ENCODE measurements around the gene TUBB6. TPM values are rescaled to one million over a fixed set of nuclear protein-coding genes. Genes with fewer than 3 reads are reported as not detected.

TUBB6 gene
- total RNA-seq, 1 experiment from 2014 or later, result 240 TPM

- TF ChIP-seq, protein P1, sequence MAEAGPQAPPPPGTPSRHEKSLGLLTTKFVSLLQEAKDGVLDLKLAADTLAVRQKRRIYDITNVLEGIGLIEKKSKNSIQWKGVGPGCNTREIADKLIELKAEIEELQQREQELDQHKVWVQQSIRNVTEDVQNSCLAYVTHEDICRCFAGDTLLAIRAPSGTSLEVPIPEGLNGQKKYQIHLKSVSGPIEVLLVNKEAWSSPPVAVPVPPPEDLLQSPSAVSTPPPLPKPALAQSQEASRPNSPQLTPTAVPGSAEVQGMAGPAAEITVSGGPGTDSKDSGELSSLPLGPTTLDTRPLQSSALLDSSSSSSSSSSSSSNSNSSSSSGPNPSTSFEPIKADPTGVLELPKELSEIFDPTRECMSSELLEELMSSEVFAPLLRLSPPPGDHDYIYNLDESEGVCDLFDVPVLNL (CRISPR knock-in tag; IDR thresholded peaks at IDR 0.05; ENCODE audit: borderline replicate concordance, low read depth), result no peak
- TF ChIP-seq, protein P2, sequence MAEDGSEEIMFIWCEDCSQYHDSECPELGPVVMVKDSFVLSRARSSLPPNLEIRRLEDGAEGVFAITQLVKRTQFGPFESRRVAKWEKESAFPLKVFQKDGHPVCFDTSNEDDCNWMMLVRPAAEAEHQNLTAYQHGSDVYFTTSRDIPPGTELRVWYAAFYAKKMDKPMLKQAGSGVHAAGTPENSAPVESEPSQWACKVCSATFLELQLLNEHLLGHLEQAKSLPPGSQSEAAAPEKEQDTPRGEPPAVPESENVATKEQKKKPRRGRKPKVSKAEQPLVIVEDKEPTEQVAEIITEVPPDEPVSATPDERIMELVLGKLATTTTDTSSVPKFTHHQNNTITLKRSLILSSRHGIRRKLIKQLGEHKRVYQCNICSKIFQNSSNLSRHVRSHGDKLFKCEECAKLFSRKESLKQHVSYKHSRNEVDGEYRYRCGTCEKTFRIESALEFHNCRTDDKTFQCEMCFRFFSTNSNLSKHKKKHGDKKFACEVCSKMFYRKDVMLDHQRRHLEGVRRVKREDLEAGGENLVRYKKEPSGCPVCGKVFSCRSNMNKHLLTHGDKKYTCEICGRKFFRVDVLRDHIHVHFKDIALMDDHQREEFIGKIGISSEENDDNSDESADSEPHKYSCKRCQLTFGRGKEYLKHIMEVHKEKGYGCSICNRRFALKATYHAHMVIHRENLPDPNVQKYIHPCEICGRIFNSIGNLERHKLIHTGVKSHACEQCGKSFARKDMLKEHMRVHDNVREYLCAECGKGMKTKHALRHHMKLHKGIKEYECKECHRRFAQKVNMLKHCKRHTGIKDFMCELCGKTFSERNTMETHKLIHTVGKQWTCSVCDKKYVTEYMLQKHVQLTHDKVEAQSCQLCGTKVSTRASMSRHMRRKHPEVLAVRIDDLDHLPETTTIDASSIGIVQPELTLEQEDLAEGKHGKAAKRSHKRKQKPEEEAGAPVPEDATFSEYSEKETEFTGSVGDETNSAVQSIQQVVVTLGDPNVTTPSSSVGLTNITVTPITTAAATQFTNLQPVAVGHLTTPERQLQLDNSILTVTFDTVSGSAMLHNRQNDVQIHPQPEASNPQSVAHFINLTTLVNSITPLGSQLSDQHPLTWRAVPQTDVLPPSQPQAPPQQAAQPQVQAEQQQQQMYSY (CRISPR knock-in tag; IDR thresholded peaks at IDR 0.05), result no peak
- TF ChIP-seq, protein P3, sequence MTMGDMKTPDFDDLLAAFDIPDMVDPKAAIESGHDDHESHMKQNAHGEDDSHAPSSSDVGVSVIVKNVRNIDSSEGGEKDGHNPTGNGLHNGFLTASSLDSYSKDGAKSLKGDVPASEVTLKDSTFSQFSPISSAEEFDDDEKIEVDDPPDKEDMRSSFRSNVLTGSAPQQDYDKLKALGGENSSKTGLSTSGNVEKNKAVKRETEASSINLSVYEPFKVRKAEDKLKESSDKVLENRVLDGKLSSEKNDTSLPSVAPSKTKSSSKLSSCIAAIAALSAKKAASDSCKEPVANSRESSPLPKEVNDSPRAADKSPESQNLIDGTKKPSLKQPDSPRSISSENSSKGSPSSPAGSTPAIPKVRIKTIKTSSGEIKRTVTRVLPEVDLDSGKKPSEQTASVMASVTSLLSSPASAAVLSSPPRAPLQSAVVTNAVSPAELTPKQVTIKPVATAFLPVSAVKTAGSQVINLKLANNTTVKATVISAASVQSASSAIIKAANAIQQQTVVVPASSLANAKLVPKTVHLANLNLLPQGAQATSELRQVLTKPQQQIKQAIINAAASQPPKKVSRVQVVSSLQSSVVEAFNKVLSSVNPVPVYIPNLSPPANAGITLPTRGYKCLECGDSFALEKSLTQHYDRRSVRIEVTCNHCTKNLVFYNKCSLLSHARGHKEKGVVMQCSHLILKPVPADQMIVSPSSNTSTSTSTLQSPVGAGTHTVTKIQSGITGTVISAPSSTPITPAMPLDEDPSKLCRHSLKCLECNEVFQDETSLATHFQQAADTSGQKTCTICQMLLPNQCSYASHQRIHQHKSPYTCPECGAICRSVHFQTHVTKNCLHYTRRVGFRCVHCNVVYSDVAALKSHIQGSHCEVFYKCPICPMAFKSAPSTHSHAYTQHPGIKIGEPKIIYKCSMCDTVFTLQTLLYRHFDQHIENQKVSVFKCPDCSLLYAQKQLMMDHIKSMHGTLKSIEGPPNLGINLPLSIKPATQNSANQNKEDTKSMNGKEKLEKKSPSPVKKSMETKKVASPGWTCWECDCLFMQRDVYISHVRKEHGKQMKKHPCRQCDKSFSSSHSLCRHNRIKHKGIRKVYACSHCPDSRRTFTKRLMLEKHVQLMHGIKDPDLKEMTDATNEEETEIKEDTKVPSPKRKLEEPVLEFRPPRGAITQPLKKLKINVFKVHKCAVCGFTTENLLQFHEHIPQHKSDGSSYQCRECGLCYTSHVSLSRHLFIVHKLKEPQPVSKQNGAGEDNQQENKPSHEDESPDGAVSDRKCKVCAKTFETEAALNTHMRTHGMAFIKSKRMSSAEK (CRISPR knock-in tag; IDR thresholded peaks at IDR 0.05; ENCODE audit: borderline replicate concordance), result no peak
- TF ChIP-seq, protein P4, sequence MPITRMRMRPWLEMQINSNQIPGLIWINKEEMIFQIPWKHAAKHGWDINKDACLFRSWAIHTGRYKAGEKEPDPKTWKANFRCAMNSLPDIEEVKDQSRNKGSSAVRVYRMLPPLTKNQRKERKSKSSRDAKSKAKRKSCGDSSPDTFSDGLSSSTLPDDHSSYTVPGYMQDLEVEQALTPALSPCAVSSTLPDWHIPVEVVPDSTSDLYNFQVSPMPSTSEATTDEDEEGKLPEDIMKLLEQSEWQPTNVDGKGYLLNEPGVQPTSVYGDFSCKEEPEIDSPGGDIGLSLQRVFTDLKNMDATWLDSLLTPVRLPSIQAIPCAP (CRISPR knock-in tag; IDR thresholded peaks at IDR 0.05), result no peak
- TF ChIP-seq GTF2I (CRISPR knock-in tag; conservative IDR thresholded peaks at IDR 0.05), result no peak
- no peak for TF ChIP-seq CREB1 (CRISPR knock-in tag; IDR thresholded peaks at IDR 0.05)
- no peak for TF ChIP-seq NR3C1 (CRISPR knock-in tag; conservative IDR thresholded peaks at IDR 0.05; ENCODE audit: low read depth)
- TF ChIP-seq GABPB1 (CRISPR knock-in tag; IDR thresholded peaks at IDR 0.05), result no peak
These were observed 18.0 kb upstream of the TUBB6 start (continued) for GRCh38 chr18:12290086-12290485.

GRCh38 chr18:12291161-12291560, 16.9 kb upstream of the TUBB6 start:
- no peak overlapping the region for H3K4me3 Mint-ChIP-seq
- no peaks in the 10 kb centered on the region for H3K9me3 Mint-ChIP-seq
- DNase-seq (ENCODE audit: low spot score) (no peak), ATAC-seq (no peak)
- no peak overlapping the region for H3K27ac Mint-ChIP-seq
- peaks cover 22% of the 10 kb centered on the region for H3K27me3 Mint-ChIP-seq (ENCODE audit: low read depth)
- TF ChIP-seq EMX1 (CRISPR knock-in tag; IDR thresholded peaks at IDR 0.05) (no peak), GRHL2 (CRISPR knock-in tag; IDR thresholded peaks at IDR 0.05; ENCODE audit: insufficient replicate concordance, severe bottlenecking) (no peak)
- ChIA-PET CTCF (interaction anchor here (0.8 kb wide), 1 partner anchor 37 kb away, joined by 3 read pairs; no protein-coding TSS in a partner anchor), POLR2A (no interaction called here)
- peaks cover 29% of the 10 kb centered on the region for H3K4me1 Mint-ChIP-seq
- no peaks in the 10 kb centered on the region for H3K36me3 Mint-ChIP-seq

DNA sequence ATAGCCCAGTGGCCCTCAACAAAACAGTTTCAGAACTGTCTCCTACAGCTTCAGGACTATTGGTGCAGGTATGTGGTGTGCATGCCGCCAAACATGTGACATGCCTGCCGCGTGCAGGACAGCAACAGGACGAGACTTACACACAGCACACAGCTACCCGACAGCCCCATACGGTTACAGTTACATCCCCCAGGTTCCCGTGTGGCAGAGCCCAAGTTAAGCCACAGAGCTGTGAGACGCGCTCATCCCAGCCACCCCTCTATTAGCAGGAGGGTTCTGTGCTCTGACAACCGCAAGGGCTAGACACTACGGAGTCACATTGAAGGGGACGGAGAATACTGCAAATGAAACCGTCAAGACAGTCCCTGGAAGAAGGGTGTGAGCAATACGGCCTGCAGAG, 16.4 kb upstream of the TUBB6 start:
- ATAC-seq, result no peak
- Mint-ChIP-seq H3K4me3 (no peak overlapping the region), H3K4me1 (peaks cover 29% of the 10 kb centered on the region), H3K27ac (no peak overlapping the region), H3K9me3 (no peaks in the 10 kb centered on the region), H3K36me3 (no peaks in the 10 kb centered on the region), H3K27me3 (ENCODE audit: low read depth) (peaks cover 17% of the 10 kb centered on the region)
- ChIA-PET POLR2A (no interaction called here), CTCF (interaction anchor here (0.8 to 1.4 kb wide), 3 partner anchors 14 to 37 kb away, joined by 3 to 6 read pairs (median 6); no protein-coding TSS in a partner anchor)
- DNase-seq (ENCODE audit: low spot score), result no peak
- TF ChIP-seq ZNF232 (CRISPR knock-in tag; IDR thresholded peaks at IDR 0.05), result no peak
- TF ChIP-seq NR1H2 (CRISPR knock-in tag; IDR thresholded peaks at IDR 0.05), result no peak
- no peak for TF ChIP-seq PREB (CRISPR knock-in tag; IDR thresholded peaks at IDR 0.05; ENCODE audit: borderline replicate concordance)
- no peak for TF ChIP-seq GTF2I (CRISPR knock-in tag; conservative IDR thresholded peaks at IDR 0.05)
- no peak for TF ChIP-seq HMGA2 (CRISPR knock-in tag; IDR thresholded peaks at IDR 0.05)
- no peak for TF ChIP-seq ZNF671 (CRISPR knock-in tag; IDR thresholded peaks at IDR 0.05)
- TF ChIP-seq AFF4 (CRISPR knock-in tag; IDR thresholded peaks at IDR 0.05; ENCODE audit: borderline replicate concordance), result no peak
- TF ChIP-seq CBFB (CRISPR knock-in tag; IDR thresholded peaks at IDR 0.05; ENCODE audit: low read depth), result no peak

All from WTC11 (cell line).